GM23338 (cell line): ENCODE data around the gene CDK5R2. TPM values are rescaled to one million over a fixed set of nuclear protein-coding genes. Genes with fewer than 3 reads are reported as not detected.

ENCODE experiments used
- ATAC-seq: fragments of 200-7000 bp; cut with Tn5 transposase; 3 replicates; pipeline ENCODE4 v1.9.1; 2020
- DNase-seq: peaks from one replicate; pipeline ENCODE4 v3.0.0-alpha.2; 2015; ENCODE audit warnings: low spot score
- H2AFZ ChIP-seq: fragments of 200-600 bp; sonication (generic); 2 replicates; pipeline ENCODE4 v1.8.0; 2016; ENCODE audit warnings: antibody characterized with exemption, mild to moderate bottlenecking, moderate library complexity
- H3F3A ChIP-seq: fragments of 200-600 bp; sonication (generic); replicated peaks from 2 replicates; pipeline ENCODE4 v1.8.0; 2017; ENCODE audit warnings: antibody characterized with exemption, mixed run types, low read depth
- H3K27ac ChIP-seq: fragments of 200-600 bp; sonication (generic); 2 replicates; pipeline ENCODE4 v1.6.1; 2016; ENCODE audit warnings: low read depth
- H3K27me3 ChIP-seq: fragments of 200-600 bp; sonication (generic); 2 replicates; pipeline ENCODE4 v1.8.0; 2016; ENCODE audit warnings: mild to moderate bottlenecking, mixed run types, moderate library complexity; ENCODE audit not compliant: insufficient read depth
- H3K36me3 ChIP-seq: fragments of 200-600 bp; sonication (generic); 2 replicates; pipeline ENCODE4 v1.8.0; 2016; ENCODE audit warnings: mild to moderate bottlenecking; ENCODE audit not compliant: insufficient read depth
- H3K4me1 ChIP-seq: fragments of 200-600 bp; sonication (generic); 2 replicates; pipeline ENCODE4 v1.8.0; 2016; ENCODE audit warnings: mild to moderate bottlenecking, moderate library complexity; ENCODE audit not compliant: insufficient read depth
- H3K4me2 ChIP-seq: fragments of 200-600 bp; sonication (generic); 2 replicates; pipeline ENCODE4 v1.7.1; 2017; ENCODE audit warnings: mixed run types
- H3K4me3 ChIP-seq: fragments of 200-600 bp; sonication (generic); 2 replicates; pipeline ENCODE4 v1.6.1; 2016; ENCODE audit warnings: mixed run types
- H3K79me2 ChIP-seq: fragments of 200-600 bp; sonication (generic); replicated peaks from 2 replicates; pipeline ENCODE4 v1.8.0; 2017; ENCODE audit warnings: mild to moderate bottlenecking; ENCODE audit not compliant: insufficient read depth
- H3K9me2 ChIP-seq: fragments of 200-600 bp; sonication (generic); 2 replicates; pipeline ENCODE4 v1.8.0; 2017; ENCODE audit not compliant: insufficient read depth
- H4K20me1 ChIP-seq: fragments of 200-600 bp; sonication (generic); replicated peaks from 2 replicates; pipeline ENCODE4 v1.8.0; 2017; ENCODE audit warnings: mild to moderate bottlenecking; ENCODE audit not compliant: insufficient read depth
- H3K27ac Mint-ChIP-seq: 2 replicates; pipeline ENCODE4 v1.8.0; 2020; ENCODE audit warnings: inconsistent platforms, mild to moderate bottlenecking, moderate library complexity, mixed read lengths
- H3K27me3 Mint-ChIP-seq: 3 replicates; pipeline ENCODE4 v1.8.0; 2022; ENCODE audit warnings: low read depth, mild to moderate bottlenecking, moderate library complexity, mixed read lengths, inconsistent platforms; ENCODE audit not compliant: insufficient read depth, poor library complexity
- H3K36me3 Mint-ChIP-seq: 3 replicates; pipeline ENCODE4 v1.8.0; 2021; ENCODE audit warnings: low read depth, mild to moderate bottlenecking, inconsistent platforms, moderate library complexity, mixed read lengths
- H3K4me1 Mint-ChIP-seq: 3 replicates; pipeline ENCODE4 v1.8.0; 2020; ENCODE audit warnings: mild to moderate bottlenecking, inconsistent platforms, mixed read lengths
- H3K4me3 Mint-ChIP-seq: 3 replicates; pipeline ENCODE4 v1.8.0; 2021; ENCODE audit warnings: moderate library complexity, mild to moderate bottlenecking, inconsistent platforms, mixed read lengths
- H3K9me3 Mint-ChIP-seq: 3 replicates; pipeline ENCODE4 v1.8.0; 2020; ENCODE audit warnings: moderate library complexity, mild to moderate bottlenecking, inconsistent platforms, mixed read lengths
- CREB1 ChIP-seq: fragments of 250-450 bp; sonication (Bioruptor Pico); IDR thresholded peaks from 2 replicates; pipeline ENCODE4 v1.5.0; 2020; ENCODE audit warnings: low read depth, mild to moderate bottlenecking, moderate library complexity
- CTCF ChIP-seq, 2 experiments: fragments of 200-600 bp in 1 of 2; sonication (generic) in 1 of 2; conservative IDR thresholded peaks; 2 replicates each; pipeline versions ENCODE4 v1.5.1 to v1.6.1; 2016 to 2017; ENCODE audit warnings: antibody characterized with exemption in 2 of 2, low read depth in 2 of 2, mild to moderate bottlenecking in 2 of 2, moderate library complexity in 1 of 2
- ETS1 ChIP-seq: IDR thresholded peaks from 2 replicates; pipeline ENCODE4 v1.6.1; 2016; ENCODE audit warnings: antibody characterized with exemption
- EZH2 ChIP-seq: fragments of 200-600 bp; sonication (generic); IDR thresholded peaks from one replicate; pipeline ENCODE4 v1.8.0; 2017; ENCODE audit warnings: antibody characterized with exemption, mild to moderate bottlenecking, low read depth; ENCODE audit not compliant: unreplicated experiment
- JUNB ChIP-seq: IDR thresholded peaks from one replicate; pipeline ENCODE4 v1.6.1; 2016; ENCODE audit warnings: antibody characterized with exemption; ENCODE audit not compliant: unreplicated experiment
- NANOG ChIP-seq: IDR thresholded peaks from 2 replicates; pipeline ENCODE4 v1.6.1; 2016; ENCODE audit warnings: antibody characterized with exemption, borderline replicate concordance
- POLR2AphosphoS5 ChIP-seq: IDR thresholded peaks from 2 replicates; pipeline ENCODE4 v1.6.1; 2016; ENCODE audit warnings: antibody characterized with exemption, low read depth
- REST ChIP-seq: IDR thresholded peaks from one replicate; pipeline ENCODE4 v1.6.1; 2018; ENCODE audit warnings: antibody characterized with exemption; ENCODE audit not compliant: unreplicated experiment
- STAT1 ChIP-seq: IDR thresholded peaks from one replicate; pipeline ENCODE4 v1.6.1; 2016; ENCODE audit warnings: antibody characterized with exemption; ENCODE audit not compliant: unreplicated experiment
- ZNF331 ChIP-seq: fragments of 250-450 bp; sonication (Bioruptor Pico); IDR thresholded peaks from 2 replicates; pipeline ENCODE4 v1.5.0; 2020; ENCODE audit warnings: low read depth, mild to moderate bottlenecking, moderate library complexity
- polyA plus RNA-seq: library from polyadenylated mRNA; unstranded; fragments of >200 nt; fragmentation: Nextera tagmentation; extraction: Ambion mirVana; gene quantifications from 2 replicates; pipeline ENCODE4 v1.2.1, GENCODE V29; 2016
- total RNA-seq: library from RNA; depleted of rRNA; stranded (reverse); fragments of >200 nt; shearing (Covaris generic); gene quantifications from 2 replicates; pipeline ENCODE4 v1.2.3, GENCODE V29; 2014

Gene CDK5R2
- total and polyA plus RNA-seq, 2 experiments from 2014 or later: 0.56 TPM; not detected in 1

GRCh38 chr2:218995561-218995960, 36.1 kb downstream of the CDK5R2 start (continued):
- TF ChIP-seq JUNB (no peak), REST (no peak), CTCF (conservative IDR thresholded peaks at IDR 0.05; ENCODE audit: low read depth in 2 of 2) (no peak), POLR2AphosphoS5 (no peak), NANOG (no peak), STAT1 (no peak), ETS1 (no peak)

GRCh38 chr2:218995972-218996711, 36.7 kb downstream of the CDK5R2 start:
- Mint-ChIP-seq H3K4me3 (peak overlapping the region; percentile 66), H3K36me3 (no peaks in the 10 kb centered on the region), H3K9me3 (no peaks in the 10 kb centered on the region), H3K4me1 (peaks cover 22% of the 10 kb centered on the region), H3K27me3 (peaks cover 99% of the 10 kb centered on the region), H3K27ac (no peak overlapping the region)
- Histone ChIP-seq H3K9me2 (no peaks in the 10 kb centered on the region), H3K27ac (no peak overlapping the region), H3K36me3 (no peaks in the 10 kb centered on the region), H3F3A (peaks cover 11% of the 10 kb centered on the region; the same call in 1 of the 2 replicates), H4K20me1 (peaks cover 10% of the 10 kb centered on the region; the same call in 1 of the 2 replicates), H3K4me1 (peaks cover 44% of the 10 kb centered on the region), H3K79me2 (no peaks in the 10 kb centered on the region), H3K4me2 (peak overlapping the region; percentile 78), H3K4me3 (peak overlapping the region; percentile 50), H3K27me3 (peaks cover 100% of the 10 kb centered on the region), H2AFZ (no peak overlapping the region)
- ATAC-seq (peak; percentile 9), DNase-seq (peak; percentile 93)
- TF ChIP-seq ZNF331 (CRISPR knock-in tag) (no peak), EZH2 (peak; percentile 66), CTCF (conservative IDR thresholded peaks at IDR 0.05; ENCODE audit: low read depth in 2 of 2) (peak; percentile 79 to 98), CREB1 (peak; percentile 69)
